Parathyroid adenoma (tissue), 2 donors: ENCODE measurements around the gene SNX3.
"Not testable (repeated sequence)": the region's sequence is repeated elsewhere in the genome, so short reads cannot be mapped to it uniquely, and the experiment has no call there.

Source experiments
- H2AFZ ChIP-seq: fragments of 300-600 bp; sonication (generic); one replicate; pipeline ENCODE4 v1.7.0; 2017; ENCODE audit warnings: antibody characterized with exemption, mild to moderate bottlenecking
- H3K27ac ChIP-seq: fragments of 300-600 bp; sonication (generic); one replicate; pipeline ENCODE4 v1.7.0; 2017
- H3K27me3 ChIP-seq: fragments of 300-600 bp; sonication (generic); one replicate; pipeline ENCODE4 v1.7.0; 2017; ENCODE audit warnings: low read length; ENCODE audit not compliant: control insufficient read depth, insufficient read depth
- H3K36me3 ChIP-seq: fragments of 300-600 bp; sonication (generic); one replicate; pipeline ENCODE4 v1.7.0; 2017; ENCODE audit warnings: low read length; ENCODE audit not compliant: control insufficient read depth, insufficient read depth
- H3K4me1 ChIP-seq: fragments of 300-600 bp; sonication (generic); one replicate; pipeline ENCODE4 v1.7.0; 2017; ENCODE audit warnings: control low read depth
- H3K4me2 ChIP-seq: fragments of 300-600 bp; sonication (generic); one replicate; pipeline ENCODE4 v1.7.0; 2017; ENCODE audit warnings: low read length
- H3K4me3 ChIP-seq: fragments of 300-600 bp; sonication (generic); one replicate; pipeline ENCODE4 v1.7.0; 2017; ENCODE audit warnings: low read depth, low read length
- H3K79me2 ChIP-seq: fragments of 300-600 bp; sonication (generic); one replicate; pipeline ENCODE4 v1.7.0; 2017; ENCODE audit warnings: control low read depth
- H3K9ac ChIP-seq: fragments of 300-600 bp; sonication (generic); one replicate; pipeline ENCODE4 v1.7.0; 2017; ENCODE audit warnings: mild to moderate bottlenecking
- H3K9me3 ChIP-seq: fragments of 300-600 bp; sonication (generic); one replicate; pipeline ENCODE4 v1.7.0; 2017; ENCODE audit warnings: low read length; ENCODE audit not compliant: control insufficient read depth
- CTCF ChIP-seq: fragments of 300-600 bp; sonication (generic); IDR thresholded peaks from one replicate; pipeline ENCODE4 v1.7.0; 2017; ENCODE audit warnings: antibody characterized with exemption, mild to moderate bottlenecking
- donor health status: primary hyperparathyroidism.

Gene SNX3

GRCh38 chr6:108277831-108278230 lies 17.0 kb upstream of the SNX3 start:
- Histone ChIP-seq H3K9ac (no peak overlapping the region), H3K4me2 (no peak overlapping the region), H3K4me1 (no peaks in the 10 kb centered on the region), H3K9me3 (no peaks in the 10 kb centered on the region), H2AFZ (no peak overlapping the region), H3K36me3 (no peaks in the 10 kb centered on the region), H3K4me3 (no peak overlapping the region), H3K27ac (no peak overlapping the region), H3K79me2 (no peaks in the 10 kb centered on the region), H3K27me3 (no peaks in the 10 kb centered on the region)
- no peak for TF ChIP-seq CTCF

- no peak overlapping the region for H3K4me3 ChIP-seq
- no peaks in the 10 kb centered on the region for H3K36me3 ChIP-seq
- H3K79me2 ChIP-seq, result no peaks in the 10 kb centered on the region
- H2AFZ ChIP-seq, result no peak overlapping the region
- no peaks in the 10 kb centered on the region for H3K9me3 ChIP-seq
- no peak overlapping the region for H3K4me2 ChIP-seq
- no peaks in the 10 kb centered on the region for H3K27me3 ChIP-seq
- H3K4me1 ChIP-seq, result no peaks in the 10 kb centered on the region
- no peak overlapping the region for H3K27ac ChIP-seq
- H3K9ac ChIP-seq, result no peak overlapping the region
- TF ChIP-seq CTCF, result no peak
These were observed 16.5 kb upstream of the SNX3 start for GRCh38 chr6:108277295-108277694.

- no peak overlapping the region for H3K4me3 ChIP-seq
- no peaks in the 10 kb centered on the region for H3K79me2 ChIP-seq
- H3K27ac ChIP-seq, result no peak overlapping the region
- no peak overlapping the region for H3K4me2 ChIP-seq
- no peak overlapping the region for H3K9ac ChIP-seq
- no peaks in the 10 kb centered on the region for H3K27me3 ChIP-seq
- TF ChIP-seq CTCF, result no peak
- no peaks in the 10 kb centered on the region for H3K4me1 ChIP-seq
- H3K9me3 ChIP-seq, result no peaks in the 10 kb centered on the region
- no peaks in the 10 kb centered on the region for H3K36me3 ChIP-seq
- H2AFZ ChIP-seq, result no peak overlapping the region
These were observed 15.1 kb upstream of the SNX3 start for GRCh38 chr6:108275976-108276375.

- Histone ChIP-seq H3K4me2 (no peak overlapping the region), H3K4me1 (no peaks in the 10 kb centered on the region), H2AFZ (no peak overlapping the region), H3K36me3 (no peaks in the 10 kb centered on the region), H3K27ac (no peak overlapping the region), H3K9ac (no peak overlapping the region), H3K27me3 (no peaks in the 10 kb centered on the region), H3K79me2 (no peaks in the 10 kb centered on the region), H3K4me3 (no peak overlapping the region), H3K9me3 (no peaks in the 10 kb centered on the region)
- no peak for TF ChIP-seq CTCF
These were observed 13.7 kb upstream of the SNX3 start for GRCh38 chr6:108274546-108274945.

GRCh38 chr6:108269955-108270354 lies 9.1 kb upstream of the SNX3 start:
- H3K79me2 ChIP-seq, H3K4me1 ChIP-seq, H2AFZ ChIP-seq, H3K9ac ChIP-seq, H3K4me2 ChIP-seq, H3K27ac ChIP-seq, H3K36me3 ChIP-seq, H3K27me3 ChIP-seq, H3K9me3 ChIP-seq, H3K4me3 ChIP-seq: not testable (repeated sequence)
